Brain microvascular endothelial cell (primary cell): ENCODE data around the gene FRMD4B.

Experiments used
- DNase-seq: peaks from one replicate; pipeline ENCODE4 v3.0.0-alpha.2; 2020
- H3K27ac ChIP-seq: fragments of 250-450 bp; sonication (Bioruptor Pico); 2 replicates; pipeline ENCODE4 v1.5.1; 2020; ENCODE audit warnings: mild to moderate bottlenecking, moderate library complexity
- H3K27me3 ChIP-seq: fragments of 250-450 bp; sonication (Bioruptor Pico); replicated peaks from 2 replicates; pipeline ENCODE4 v1.5.1; 2020; ENCODE audit warnings: mild to moderate bottlenecking
- H3K36me3 ChIP-seq: fragments of 250-450 bp; sonication (Bioruptor Pico); replicated peaks from 2 replicates; pipeline ENCODE4 v1.5.1; 2020; ENCODE audit warnings: mild to moderate bottlenecking
- H3K4me3 ChIP-seq: 2 replicates; pipeline ENCODE4 v1.5.1; 2011; ENCODE audit warnings: low read depth, mild to moderate bottlenecking, control low read depth, low read length, moderate library complexity
- in situ Hi-C: cut with HindIII; loops from 2 replicates; pipeline ENCODE4 v1.10.0; 2017; ENCODE audit warnings: low sequenced_read_pairs, low pct_ligation_motif_present
- TF ChIP-seq, protein P1 (sequence below): IDR thresholded peaks from 2 replicates; pipeline ENCODE4 v1.5.1; 2011; ENCODE audit warnings: low read depth, mild to moderate bottlenecking, moderate library complexity, low read length, control low read depth, inconsistent platforms; ENCODE audit errors: missing control alignments

The FRMD4B gene

DNA sequence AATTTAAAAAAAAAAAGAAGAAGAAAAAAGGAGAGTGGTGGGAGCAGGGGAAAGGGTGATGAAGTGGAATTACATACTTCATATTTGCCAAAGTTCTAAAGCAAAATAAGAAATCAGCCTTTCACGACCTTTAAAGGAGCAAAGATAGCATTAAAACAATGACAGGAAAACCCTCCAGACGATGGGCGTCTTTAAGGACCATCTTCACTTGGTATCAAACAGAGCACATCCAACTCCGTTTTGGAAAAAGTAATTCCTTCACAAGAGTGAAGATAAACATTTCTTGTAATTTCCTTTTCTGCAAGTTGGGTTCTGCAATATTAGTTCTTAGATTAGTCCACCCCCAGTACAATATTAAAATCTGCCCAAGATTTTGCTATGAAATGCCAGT lies 32.8 kb downstream of the FRMD4B start:
- no peaks in the 10 kb centered on the region for H3K27me3 ChIP-seq
- H3K27ac ChIP-seq = no peak overlapping the region
- DNase-seq = no peak
- no peak overlapping the region for H3K4me3 ChIP-seq
- H3K36me3 ChIP-seq = no peaks in the 10 kb centered on the region
- TF ChIP-seq, protein P1, sequence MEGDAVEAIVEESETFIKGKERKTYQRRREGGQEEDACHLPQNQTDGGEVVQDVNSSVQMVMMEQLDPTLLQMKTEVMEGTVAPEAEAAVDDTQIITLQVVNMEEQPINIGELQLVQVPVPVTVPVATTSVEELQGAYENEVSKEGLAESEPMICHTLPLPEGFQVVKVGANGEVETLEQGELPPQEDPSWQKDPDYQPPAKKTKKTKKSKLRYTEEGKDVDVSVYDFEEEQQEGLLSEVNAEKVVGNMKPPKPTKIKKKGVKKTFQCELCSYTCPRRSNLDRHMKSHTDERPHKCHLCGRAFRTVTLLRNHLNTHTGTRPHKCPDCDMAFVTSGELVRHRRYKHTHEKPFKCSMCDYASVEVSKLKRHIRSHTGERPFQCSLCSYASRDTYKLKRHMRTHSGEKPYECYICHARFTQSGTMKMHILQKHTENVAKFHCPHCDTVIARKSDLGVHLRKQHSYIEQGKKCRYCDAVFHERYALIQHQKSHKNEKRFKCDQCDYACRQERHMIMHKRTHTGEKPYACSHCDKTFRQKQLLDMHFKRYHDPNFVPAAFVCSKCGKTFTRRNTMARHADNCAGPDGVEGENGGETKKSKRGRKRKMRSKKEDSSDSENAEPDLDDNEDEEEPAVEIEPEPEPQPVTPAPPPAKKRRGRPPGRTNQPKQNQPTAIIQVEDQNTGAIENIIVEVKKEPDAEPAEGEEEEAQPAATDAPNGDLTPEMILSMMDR = no peak
- in situ Hi-C loops = no loop called here

DNA sequence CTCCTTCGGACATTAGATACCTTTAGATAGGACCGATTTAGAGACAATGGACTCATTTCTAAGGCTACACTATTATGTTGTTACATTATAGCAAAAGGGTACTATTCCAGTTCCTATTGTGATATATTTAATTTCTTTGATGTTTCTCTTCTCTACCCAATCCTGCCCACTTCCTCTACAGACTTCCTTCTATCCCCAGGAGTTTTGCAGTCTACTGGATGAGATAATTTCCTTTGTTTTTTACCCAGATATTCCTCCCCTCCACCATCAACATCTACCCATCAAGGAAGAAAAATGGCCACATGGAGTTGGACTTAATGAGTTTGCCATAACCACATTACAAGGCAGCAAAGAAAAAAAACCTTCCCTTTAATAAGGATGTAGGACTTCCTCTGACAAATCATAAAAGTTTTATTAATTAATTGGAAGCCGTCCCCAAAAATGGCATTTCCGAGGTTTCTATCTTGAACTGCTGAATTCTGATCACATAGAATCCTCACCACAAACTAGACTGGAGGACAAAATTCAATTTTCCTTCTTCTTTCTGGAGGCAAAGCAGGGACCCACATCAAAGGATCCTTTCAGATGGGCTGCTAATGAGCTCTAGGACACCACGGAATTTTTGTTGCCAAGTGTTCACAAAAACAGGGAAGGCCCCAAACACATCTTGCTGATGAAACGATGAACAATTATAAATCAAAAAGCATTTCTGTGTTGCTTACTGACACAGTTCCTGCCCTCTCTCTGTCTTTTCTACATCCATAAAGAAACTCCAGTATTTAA lies 33.4 kb downstream of the FRMD4B start:
- H3K27ac ChIP-seq = no peak overlapping the region

DNA sequence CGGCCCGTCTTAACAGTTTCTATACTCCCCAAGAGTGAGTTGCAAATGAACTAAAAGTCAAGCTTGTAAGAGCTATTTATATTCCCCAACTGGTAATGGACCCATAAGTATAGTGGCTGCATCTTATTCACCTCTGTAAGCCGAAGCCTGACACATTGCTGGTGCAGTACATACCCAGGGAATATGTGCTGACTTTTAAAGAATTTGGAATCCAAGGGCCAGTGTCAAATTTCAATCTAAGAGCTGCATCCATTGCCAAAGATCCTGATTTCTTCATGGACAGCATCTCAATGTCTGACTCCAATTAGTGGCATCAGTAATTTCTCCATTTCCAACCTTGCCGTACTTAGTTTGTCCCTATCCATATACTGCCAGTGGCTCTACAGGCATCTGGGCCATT lies 42.0 kb downstream of the FRMD4B start:
- Histone ChIP-seq H3K4me3 (no peak overlapping the region), H3K27me3 (no peaks in the 10 kb centered on the region), H3K27ac (no peak overlapping the region), H3K36me3 (no peaks in the 10 kb centered on the region)
- in situ Hi-C loops = no loop called here
- TF ChIP-seq, protein P1 = no peak
- DNase-seq = no peak

More for the DNA sequence above, 33.4 kb downstream of the FRMD4B start:
- H3K36me3 ChIP-seq = no peaks in the 10 kb centered on the region
- H3K27me3 ChIP-seq = no peaks in the 10 kb centered on the region
- no peak overlapping the region for H3K4me3 ChIP-seq
- in situ Hi-C loops = no loop called here
- TF ChIP-seq, protein P1 = no peak
- DNase-seq = no peak

DNA sequence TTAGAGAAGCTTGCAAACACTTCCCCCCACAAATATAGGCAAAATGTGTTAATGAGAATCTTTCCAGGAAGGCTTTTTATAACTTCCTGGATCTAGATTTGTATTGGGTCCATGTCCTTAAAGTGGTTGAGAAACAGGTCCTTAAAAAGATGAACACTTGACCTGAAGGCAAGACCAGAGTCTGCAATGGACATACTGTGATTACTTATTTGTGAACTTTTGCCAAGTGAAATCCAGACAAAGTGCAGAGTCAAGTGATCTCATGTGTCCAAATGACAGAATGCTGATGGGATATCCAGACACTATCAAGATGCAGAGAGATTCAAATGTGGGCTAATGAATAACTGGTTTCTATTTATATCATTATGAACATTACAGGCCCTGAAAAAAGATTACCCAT lies 43.8 kb downstream of the FRMD4B start:
- DNase-seq = no peak
- H3K4me3 ChIP-seq = no peak overlapping the region
- no peaks in the 10 kb centered on the region for H3K36me3 ChIP-seq
- H3K27ac ChIP-seq = no peak overlapping the region
- no peaks in the 10 kb centered on the region for H3K27me3 ChIP-seq
- in situ Hi-C loops = no loop called here
- TF ChIP-seq, protein P1 = no peak

DNA sequence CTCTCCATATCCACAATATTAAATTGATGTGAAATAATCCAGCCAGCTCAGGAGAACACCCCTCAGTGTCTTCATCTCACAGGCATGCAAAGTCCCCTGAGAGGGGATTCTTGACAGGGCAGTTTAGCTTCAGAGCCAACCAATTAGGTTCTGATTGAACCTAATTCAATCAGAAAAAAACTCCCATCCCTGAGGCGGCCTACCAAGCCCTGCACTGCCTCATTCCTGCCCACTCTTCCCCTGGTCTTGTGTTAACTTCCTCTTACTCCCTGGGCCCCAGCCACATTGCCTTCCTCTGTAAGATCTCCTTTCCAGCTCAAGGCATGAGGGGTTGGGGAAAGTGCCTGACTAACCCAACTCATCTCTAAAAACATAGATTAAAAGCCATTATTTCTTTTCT lies 46.1 kb downstream of the FRMD4B start:
- Histone ChIP-seq H3K27me3 (no peaks in the 10 kb centered on the region), H3K4me3 (no peak overlapping the region), H3K27ac (no peak overlapping the region), H3K36me3 (no peaks in the 10 kb centered on the region)
- TF ChIP-seq, protein P1 = no peak
- in situ Hi-C loops = no loop called here
- no peak for DNase-seq

DNA sequence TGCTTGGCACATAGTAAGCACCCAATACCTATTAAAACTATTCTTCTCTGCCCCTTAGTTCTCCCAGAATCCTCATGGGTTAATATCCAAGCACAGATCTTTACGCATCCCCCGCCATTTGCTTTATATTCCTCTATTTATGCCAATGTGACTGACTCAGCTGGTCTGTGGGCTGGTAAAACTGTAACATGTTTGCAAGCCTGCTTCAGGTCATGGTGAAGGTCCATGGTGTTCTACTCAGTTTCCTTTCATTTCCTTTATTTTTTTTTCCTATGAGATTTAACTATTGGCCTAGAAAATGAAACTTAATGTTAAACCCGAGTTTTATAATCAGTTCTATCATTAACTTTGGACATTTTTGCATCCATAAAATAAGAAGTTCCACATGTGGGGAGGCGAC lies 47.0 kb downstream of the FRMD4B start:
- no peak for DNase-seq
- Histone ChIP-seq H3K4me3 (no peak overlapping the region), H3K36me3 (no peaks in the 10 kb centered on the region), H3K27me3 (no peaks in the 10 kb centered on the region), H3K27ac (no peak overlapping the region)
- TF ChIP-seq, protein P1 = no peak
- in situ Hi-C loops = no loop called here
